ENCODE data around the gene SYNE2.

GRCh38 chr14:63939006-63939270 is 86.1 kb downstream of the SYNE2 start:
- TF ChIP-seq, protein P1, sequence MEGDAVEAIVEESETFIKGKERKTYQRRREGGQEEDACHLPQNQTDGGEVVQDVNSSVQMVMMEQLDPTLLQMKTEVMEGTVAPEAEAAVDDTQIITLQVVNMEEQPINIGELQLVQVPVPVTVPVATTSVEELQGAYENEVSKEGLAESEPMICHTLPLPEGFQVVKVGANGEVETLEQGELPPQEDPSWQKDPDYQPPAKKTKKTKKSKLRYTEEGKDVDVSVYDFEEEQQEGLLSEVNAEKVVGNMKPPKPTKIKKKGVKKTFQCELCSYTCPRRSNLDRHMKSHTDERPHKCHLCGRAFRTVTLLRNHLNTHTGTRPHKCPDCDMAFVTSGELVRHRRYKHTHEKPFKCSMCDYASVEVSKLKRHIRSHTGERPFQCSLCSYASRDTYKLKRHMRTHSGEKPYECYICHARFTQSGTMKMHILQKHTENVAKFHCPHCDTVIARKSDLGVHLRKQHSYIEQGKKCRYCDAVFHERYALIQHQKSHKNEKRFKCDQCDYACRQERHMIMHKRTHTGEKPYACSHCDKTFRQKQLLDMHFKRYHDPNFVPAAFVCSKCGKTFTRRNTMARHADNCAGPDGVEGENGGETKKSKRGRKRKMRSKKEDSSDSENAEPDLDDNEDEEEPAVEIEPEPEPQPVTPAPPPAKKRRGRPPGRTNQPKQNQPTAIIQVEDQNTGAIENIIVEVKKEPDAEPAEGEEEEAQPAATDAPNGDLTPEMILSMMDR (IDR thresholded peaks at IDR 0.05; ENCODE audit: low read depth, low read length, missing input control): no peak
- TF ChIP-seq, protein P2, sequence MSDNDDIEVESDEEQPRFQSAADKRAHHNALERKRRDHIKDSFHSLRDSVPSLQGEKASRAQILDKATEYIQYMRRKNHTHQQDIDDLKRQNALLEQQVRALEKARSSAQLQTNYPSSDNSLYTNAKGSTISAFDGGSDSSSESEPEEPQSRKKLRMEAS (IDR thresholded peaks at IDR 0.05): no peak
- TF ChIP-seq TAF1 (conservative IDR thresholded peaks at IDR 0.05) (no peak), RAD21 (IDR thresholded peaks at IDR 0.05) (no peak), RXRA (IDR thresholded peaks at IDR 0.05) (no peak), EGR1 (IDR thresholded peaks at IDR 0.05; ENCODE audit: low read depth in 2 of 2) (no peak), JUND (IDR thresholded peaks at IDR 0.05) (no peak), HNF4A (conservative IDR thresholded peaks at IDR 0.05) (no peak), ZBTB33 (IDR thresholded peaks at IDR 0.05) (no peak), SP1 (IDR thresholded peaks at IDR 0.05) (no peak)
- TF ChIP-seq, protein P3, sequence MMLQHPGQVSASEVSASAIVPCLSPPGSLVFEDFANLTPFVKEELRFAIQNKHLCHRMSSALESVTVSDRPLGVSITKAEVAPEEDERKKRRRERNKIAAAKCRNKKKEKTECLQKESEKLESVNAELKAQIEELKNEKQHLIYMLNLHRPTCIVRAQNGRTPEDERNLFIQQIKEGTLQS (IDR thresholded peaks at IDR 0.05): no peak
- TF ChIP-seq, protein P4, sequence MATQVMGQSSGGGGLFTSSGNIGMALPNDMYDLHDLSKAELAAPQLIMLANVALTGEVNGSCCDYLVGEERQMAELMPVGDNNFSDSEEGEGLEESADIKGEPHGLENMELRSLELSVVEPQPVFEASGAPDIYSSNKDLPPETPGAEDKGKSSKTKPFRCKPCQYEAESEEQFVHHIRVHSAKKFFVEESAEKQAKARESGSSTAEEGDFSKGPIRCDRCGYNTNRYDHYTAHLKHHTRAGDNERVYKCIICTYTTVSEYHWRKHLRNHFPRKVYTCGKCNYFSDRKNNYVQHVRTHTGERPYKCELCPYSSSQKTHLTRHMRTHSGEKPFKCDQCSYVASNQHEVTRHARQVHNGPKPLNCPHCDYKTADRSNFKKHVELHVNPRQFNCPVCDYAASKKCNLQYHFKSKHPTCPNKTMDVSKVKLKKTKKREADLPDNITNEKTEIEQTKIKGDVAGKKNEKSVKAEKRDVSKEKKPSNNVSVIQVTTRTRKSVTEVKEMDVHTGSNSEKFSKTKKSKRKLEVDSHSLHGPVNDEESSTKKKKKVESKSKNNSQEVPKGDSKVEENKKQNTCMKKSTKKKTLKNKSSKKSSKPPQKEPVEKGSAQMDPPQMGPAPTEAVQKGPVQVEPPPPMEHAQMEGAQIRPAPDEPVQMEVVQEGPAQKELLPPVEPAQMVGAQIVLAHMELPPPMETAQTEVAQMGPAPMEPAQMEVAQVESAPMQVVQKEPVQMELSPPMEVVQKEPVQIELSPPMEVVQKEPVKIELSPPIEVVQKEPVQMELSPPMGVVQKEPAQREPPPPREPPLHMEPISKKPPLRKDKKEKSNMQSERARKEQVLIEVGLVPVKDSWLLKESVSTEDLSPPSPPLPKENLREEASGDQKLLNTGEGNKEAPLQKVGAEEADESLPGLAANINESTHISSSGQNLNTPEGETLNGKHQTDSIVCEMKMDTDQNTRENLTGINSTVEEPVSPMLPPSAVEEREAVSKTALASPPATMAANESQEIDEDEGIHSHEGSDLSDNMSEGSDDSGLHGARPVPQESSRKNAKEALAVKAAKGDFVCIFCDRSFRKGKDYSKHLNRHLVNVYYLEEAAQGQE (IDR thresholded peaks at IDR 0.05): no peak

Data from liver (tissue), 3 donors.